GM21390 (cell line): Measurements from ENCODE around the gene SENP5.
"Not testable (repeated sequence)": the region's sequence is repeated elsewhere in the genome, so short reads cannot be mapped to it uniquely, and the experiment has no call there.

Source experiments
- ATAC-seq: cut with Tn5 transposase; IDR thresholded peaks from one replicate; pipeline ENCODE4 v1.9.1; 2021; ENCODE audit not compliant: unreplicated experiment

The SENP5 gene

DNA sequence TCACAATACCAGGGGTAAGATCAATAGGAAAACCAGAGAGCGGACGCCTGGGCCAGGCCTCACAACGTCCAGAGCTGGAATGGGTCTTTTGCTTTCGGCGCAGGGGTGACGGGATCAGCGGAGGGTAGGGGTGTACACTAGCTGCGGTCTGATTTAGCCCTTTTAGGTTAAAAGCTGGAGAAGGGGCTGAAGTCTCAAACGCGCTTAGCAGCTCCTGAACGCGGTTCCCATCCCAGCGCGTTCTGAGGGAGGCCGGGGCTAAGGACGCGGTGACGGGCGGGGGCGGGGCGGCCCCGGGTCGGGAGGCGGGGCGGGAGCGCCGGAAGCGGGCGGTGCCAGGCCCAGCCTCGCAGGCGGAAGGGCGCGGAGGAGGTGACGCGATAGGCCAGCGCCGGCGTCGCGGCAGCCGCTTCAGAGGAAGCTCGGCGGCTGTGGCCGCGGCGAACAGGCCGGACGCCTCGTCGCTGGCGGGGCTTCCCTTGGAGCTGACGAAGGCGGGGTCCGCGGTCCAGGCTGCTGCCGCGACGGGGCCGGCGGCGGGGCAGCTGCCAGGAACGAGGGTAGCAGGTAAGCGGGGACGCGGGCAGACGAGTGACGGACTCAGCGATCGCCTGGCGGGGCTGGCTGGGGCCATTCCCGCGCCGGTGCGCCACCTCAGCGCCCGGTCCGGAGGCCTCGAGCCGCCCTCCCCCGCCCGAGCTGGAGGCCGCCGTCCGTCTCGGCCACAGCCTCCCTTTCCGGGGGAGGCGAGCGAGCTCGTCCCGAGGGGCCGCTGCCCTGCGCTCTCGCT, at the start of gene SENP5:
SENP5 (plus strand) TSS at position 414 of the 790 bp plus-strand sequence. CDS start 17,262 bp downstream, outside the sequence.
- peak; percentile 86 for ATAC-seq

DNA sequence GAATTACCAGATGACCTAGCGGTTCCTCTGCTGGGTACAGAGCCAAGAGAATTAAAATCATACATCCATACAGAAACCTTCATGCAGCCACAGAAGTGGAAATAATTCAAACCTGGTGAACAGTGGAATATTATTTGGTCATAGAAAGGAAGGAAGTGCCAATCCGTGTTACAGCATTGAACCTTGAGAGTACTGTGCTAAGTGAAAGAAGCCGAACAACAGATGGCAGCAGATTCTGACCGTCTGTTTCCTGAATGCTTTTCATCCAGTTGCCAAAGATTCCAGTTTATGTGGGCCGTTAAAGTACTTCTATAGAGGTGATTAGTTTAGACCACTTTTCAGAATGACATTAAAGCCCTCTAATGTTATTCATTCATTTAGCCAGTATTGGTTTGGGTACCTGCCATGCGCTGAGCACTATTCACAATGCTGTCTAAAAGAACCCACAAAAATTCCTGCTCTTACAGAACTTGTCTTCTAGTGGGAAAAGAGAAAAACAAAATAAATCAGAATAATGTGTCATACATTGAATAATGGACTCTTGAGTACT, 45.8 kb upstream of the SENP5 start:
- ATAC-seq = no peak

DNA sequence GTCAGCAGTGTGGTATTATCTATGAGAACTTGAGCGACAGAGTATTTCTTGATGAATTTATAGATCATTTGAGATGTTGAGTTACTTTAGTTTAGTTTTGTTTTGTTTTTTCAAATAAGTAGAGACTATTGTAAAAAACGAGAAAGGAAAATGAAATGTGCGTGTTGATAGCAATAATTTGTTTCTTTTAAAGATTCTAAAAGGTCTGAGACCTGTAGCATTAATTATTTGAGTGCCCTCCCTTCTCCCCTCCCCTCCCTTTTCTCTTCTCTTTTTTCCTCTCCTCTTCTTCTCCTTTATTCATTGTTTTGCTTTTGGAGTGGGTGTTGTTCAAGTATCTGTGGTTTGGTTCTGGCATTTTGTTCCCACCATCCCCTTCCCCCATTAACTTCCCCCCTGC, 38.1 kb upstream of the SENP5 start:
- ATAC-seq = not testable (repeated sequence)

- no peak for ATAC-seq
Measured at GRCh38 chr3:196835086-196835485, 32.6 kb upstream of the SENP5 start.

GRCh38 chr3:196836626-196837025, 31.1 kb upstream of the SENP5 start:
- ATAC-seq = not testable (repeated sequence)

DNA sequence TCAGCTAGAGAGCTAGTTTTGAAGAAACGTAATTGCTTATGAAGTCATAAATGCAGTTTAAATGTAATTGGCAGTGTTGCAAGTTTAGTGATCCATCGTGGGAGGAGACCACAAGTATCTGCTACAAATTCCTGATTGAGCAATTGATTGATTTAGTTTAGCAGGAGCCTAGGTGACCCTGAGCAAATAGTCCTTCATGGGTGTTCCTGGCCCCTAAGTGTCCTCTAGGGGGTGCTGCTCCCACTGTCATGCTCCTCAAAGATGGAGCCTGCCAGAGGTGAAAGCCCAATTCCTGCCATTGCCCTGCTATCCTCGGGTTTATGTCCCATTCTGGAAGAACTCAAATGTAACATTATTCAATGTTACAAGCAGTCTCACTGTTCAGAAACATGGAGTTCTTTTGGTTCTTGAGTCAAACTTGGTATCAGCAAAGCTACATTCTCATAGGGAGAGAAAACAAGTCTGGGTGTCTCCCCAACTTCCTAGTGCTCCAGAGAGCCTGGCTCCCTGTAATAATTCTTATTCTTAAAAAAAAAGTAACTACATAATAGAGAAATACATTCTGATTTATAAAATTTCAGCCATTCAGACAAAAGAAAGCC, 29.8 kb upstream of the SENP5 start:
- peak; percentile 54 for ATAC-seq

DNA sequence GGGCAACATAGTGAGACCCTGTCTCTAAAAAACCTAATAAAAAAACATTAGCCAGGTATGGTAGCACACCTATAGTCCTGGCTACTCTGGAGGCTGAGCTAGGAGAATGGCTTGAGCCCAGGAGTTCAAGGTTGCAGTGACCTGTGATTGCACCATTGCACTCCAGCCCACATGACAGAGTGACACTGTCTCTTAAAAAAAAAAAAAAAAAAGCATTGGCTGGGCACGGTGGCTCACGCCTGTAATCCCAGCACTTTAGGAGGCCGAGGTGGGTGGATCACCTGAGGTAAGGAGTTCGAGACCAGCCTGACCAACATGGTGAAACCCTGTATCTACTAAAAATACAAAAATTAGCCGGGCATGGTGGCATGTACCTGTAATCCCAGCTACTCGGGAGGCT, 28.4 kb upstream of the SENP5 start:
- not testable (repeated sequence) for ATAC-seq

DNA sequence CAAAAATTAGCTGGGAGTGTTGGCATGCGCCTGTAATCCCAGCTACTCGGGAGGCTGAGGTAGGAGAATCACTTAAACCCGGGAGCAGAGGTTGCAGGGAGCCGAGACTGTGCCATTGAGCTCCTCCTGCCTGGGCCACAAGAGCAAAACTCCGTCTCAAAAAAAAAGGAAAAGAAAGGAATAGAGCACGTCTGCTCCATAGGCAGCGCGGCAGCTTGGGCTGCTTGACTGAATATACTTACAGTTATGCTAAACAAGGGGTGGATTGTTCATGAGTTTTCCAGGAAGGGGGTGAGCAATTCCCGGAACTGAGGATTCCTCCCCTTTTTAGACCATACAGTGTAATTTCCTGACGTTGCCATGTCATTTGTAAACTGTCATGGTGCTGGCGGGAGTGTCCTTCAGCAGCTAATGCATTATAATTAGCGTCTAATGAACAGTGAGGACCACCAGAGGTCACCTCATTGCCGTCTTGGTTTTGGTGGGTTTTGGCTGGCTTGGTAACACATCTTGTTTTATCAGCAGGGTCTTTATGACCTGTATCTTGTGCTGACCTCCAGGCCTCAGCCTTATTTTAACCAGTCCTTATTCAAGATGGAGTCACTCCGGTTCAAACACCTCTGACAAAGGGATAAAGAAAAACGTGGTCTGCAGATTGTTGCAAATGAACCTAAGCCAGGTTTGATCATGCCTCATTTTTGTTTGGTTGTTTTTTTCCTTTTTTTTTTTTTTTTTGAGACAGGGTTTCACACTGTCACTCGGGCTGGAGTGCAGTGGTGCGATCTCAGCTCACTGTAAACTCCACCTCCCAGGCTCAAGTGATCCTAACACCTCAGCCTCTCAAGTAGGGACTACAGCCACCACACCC, 24.9 kb upstream of the SENP5 start:
- no peak for ATAC-seq

DNA sequence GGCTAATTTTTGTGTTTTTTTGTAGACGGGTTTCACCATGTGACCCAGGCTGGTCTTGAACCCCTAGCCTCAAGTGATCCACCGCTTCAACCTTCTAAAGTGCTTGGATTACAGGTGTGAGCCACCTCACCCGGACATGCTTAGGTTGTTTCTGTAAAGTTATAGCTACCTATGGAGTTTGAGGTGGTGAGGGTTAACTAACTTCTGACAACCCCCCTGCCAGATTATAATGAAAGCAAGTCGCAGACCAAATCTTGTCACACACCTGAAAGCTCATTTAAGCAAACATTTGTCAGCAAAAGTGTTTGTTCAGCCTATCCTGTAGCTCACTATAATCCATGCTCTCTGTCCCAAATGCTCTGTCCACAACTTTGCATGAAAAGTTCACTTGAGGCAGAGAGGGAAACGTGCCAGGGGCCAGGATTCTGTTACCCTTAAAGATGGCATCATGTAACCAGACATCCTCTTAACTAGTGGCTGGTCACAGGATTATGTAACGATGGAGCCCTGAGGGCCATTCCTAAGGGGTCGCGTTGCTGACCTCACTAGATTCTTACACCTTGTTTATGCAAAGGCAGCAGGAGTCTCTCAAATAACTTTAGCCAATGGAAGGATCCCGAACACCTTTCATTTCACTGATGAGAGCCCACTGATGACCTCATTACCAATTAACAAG, 24.1 kb upstream of the SENP5 start:
- ATAC-seq = no peak

DNA sequence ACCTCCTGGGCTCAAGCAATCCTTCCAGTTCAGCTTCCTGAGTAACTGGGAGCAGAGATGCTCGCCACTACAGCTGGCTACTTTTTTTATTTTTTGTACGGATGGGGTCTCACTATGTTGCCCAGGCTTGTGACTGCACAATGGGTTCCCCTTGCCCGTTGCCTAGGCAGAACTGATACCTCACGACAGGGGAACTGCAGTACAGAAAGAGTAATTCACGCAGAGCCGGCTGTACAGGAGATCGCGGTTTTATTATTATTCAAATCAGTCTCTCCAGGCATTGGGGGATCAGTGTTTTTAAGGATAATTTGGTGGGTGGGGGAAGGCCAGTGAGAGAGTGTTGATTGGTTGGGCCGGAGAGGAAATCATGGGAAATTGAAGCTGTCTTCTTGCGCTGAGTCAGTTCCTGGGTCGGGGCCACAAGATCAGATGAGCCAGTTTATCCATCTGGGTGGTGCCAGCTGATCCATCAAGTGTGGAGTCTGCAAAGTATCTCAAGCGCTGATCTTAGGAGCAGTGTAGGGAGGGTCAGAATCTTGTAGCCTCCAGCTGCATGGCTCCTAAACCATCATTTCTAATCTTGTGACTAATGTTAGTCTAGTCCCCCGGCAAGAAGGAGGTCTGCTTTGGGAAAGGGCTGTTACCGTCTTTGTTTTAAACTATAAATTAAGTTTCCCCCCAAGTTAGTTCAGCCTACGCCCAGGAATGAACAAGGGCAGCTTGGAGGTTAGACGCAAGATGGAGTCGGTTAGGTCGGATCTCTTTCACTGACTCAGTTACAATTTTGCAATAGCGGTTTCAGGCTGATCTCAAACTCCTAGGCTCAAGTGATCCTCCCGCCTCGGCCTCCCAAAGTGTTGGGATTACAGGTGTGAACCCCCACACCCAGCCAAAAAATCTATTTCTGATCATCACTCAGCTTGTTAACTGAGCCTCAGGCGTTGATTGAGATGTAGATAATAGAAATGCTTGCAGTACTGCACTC, 23.2 kb upstream of the SENP5 start:
- not testable (repeated sequence) for ATAC-seq

DNA sequence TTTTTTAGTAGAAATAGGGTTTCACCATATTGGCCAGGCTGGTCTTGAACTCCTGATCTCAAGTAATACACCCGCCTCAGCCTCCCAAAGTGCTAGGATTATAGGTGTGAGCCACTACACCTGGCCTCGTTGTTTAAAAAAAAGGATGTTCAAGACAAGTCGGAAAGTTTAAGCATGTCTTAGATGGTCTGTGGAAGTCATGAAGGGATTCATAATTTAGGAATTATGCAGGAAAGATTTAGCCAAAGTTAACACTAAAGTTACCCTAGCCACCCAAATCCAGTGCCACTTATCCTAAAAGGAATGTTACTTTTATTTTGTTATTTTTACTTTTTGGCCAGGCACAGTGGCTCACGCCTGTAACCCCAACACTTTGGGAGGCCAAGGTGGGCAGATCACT, 19.3 kb upstream of the SENP5 start:
- not testable (repeated sequence) for ATAC-seq

DNA sequence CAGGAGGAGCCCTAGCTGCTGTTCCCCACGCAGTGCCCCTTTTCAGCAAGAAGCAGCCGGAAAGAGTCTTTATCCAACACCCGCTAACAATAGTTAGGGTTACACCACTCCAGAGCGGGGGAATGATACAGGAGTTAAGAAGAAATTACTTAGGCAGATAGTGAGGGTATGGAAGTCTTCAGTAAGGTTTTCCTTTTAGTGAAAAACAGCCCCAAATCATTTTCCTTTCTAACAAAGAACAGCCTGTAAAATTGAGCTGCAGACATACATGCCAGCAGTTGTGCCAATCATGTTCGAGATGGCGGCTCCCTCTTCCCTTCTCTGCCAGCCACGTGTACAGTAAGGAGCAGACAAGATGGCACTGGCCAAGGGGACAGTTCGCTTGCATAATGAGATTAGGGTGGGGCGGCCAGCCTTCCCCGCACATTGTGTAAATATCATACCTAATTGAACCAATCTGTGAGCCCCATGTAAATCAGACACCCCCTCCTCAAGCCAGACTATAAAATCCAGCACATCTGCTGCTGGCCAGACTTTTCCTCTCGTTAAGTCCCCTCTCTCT, 18.5 kb upstream of the SENP5 start:
- no peak for ATAC-seq

- ATAC-seq = not testable (repeated sequence)
Measured at GRCh38 chr3:196863000-196863399, 4.7 kb upstream of the SENP5 start.

GRCh38 chr3:196867155-196867506, 589 bp upstream of the SENP5 start:
- no peak for ATAC-seq

DNA sequence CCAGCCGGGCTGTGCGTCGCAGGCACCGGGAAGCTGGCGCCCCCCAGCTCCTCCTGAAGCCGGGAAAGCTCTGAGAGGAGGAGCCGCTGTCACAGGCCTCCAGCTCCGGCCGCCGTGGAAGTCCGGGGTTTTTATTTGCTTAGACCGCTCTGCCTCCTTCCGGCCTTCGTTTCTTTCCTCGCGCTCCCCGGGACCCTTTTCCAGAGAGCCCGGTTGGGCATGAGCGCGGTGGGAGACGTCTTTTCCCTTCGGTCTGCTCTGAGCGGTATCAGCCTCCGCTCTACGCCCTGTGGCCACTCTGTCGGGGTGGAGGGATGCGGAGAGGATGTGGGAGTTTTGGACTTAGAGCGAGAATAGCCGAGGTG, 559 bp downstream of the SENP5 start:
- peak; percentile 20 for ATAC-seq

- ATAC-seq = no peak
Measured at GRCh38 chr3:196872316-196872715, 4.6 kb downstream of the SENP5 start.

DNA sequence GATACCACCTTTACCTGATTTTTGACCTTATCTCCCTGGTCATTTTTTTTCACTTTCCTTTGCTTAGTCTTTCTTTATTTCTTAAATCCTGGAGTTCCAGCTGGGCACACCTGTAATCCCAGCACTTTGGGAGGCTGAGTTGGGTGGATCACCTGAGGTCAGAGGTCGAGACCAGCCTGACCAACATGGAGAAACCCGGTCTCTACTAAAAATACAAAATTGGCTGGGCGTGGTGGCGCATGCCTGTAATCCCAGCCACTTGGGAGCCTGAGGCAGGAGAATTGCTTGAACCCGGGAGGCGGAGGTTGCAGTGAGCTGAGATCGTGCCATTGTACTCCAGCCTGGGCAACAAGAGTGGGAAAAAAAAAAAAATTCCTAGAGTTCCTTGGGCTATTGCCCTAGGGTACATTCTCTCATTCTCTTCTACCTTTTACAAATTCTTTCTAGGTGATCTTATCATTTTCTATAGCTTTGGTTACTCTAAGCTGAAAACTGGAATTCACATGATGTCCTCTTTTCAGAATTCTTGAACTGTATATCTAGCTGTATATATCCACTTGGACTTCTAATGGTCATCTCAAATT, 6.9 kb downstream of the SENP5 start:
- ATAC-seq = not testable (repeated sequence)

DNA sequence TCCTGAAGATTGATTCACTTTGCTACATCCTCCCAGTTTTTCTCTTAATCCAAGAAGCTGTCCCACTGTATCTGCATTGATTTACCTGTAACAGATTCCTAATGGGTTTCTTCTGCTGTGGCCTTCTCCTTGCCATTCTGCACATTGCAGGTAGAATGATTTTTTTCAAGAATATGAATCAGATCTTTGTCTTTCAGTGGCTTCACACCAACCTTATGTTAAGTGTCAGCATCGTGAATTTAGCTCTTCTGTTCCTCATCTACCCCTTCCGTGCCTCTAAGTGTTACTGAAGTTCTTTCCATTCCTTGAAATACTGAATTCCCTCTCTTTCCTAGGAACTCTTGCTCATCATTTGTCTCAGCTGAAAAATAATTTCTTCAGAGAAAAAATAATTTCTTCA, 7.5 kb downstream of the SENP5 start:
- no peak for ATAC-seq

DNA sequence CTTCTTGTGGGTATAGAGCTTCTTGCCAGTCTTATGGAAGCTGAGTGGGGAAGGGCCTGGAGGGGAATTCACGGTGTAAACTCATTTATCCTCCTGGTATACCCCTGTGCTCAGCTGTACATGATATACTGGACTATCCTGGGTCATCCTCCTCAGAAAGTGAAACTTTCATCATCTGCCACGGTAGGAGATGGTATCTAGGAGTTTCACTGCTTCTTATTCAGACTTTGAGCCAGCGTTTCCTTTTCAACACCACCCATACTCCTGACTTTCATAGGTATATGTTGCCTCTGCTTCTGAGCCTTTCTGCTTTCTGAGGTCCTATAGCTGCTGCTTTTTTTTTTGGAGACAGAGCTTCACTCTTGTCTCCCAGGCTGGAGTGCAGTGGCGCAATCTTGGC, 15.6 kb downstream of the SENP5 start:
- no peak for ATAC-seq
